T follicular helper cell (primary cell): ENCODE results near the gene PRAMEF13.
"Not testable (repeated sequence)": the region's sequence is repeated elsewhere in the genome, so short reads cannot be mapped to it uniquely, and the experiment has no call there.

Experiments
- DNase-seq: peaks from one replicate; pipeline ENCODE4 v3.0.0-alpha.2; 2020; ENCODE audit warnings: low read depth

Gene PRAMEF13

DNA sequence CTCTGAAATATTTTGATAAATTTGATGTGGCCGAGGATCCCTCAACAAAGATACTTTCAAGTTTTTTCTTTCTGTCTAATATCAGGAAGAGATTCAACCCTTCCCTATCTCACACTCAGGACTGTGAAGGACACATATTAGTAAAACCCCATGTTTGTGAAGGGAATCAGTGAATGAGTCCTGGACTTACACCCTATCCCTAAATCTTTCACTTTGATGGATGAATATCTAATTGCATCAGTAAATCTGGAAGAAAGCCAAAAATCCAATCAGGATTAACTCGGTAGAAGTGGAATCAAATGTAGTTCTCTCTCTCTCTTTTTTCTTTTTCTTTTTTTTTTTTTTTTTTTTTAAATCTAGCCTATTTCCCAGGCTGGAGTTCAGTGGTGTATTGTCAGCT lies 29.7 kb downstream of the PRAMEF13 start, which contains the start of gene PRAMEF9:
Gene PRAMEF9 (plus strand): TSS at position 301 of the 400 bp plus-strand sequence. CDS start 3,433 bp downstream, outside the sequence.
- DNase-seq, result not testable (repeated sequence)

DNA sequence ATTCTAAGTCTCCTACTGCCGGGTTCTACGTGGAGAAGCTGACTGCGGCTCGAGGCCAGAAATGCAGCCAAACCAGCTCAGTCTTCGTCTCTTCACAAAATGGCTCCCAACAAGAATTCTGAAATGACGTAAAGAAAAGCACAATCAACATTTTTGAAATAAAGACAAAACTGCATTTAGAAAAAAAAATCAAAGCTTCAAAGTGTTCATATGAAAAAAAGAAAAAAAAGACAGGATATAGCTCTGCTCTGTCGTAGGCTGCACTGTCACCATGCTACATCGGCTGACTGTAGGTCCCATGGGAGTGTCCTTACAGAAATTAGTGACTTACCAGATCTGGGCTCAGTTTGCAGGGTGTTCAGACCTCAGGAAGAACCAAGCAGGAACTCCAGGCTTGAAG lies 35.7 kb downstream of the PRAMEF13 start, which contains the start of gene HNRNPCL4:
Gene HNRNPCL4 (minus strand): TSS at position 101 of the 400 bp plus-strand sequence. CDS start 164 bp downstream, outside the sequence.
- not testable (repeated sequence) for DNase-seq

- DNase-seq, result not testable (repeated sequence)
These were observed 45.3 kb downstream of the PRAMEF13 start, which contains the start of gene PRAMEF26 for GRCh38 chr1:13155909-13156308. Gene PRAMEF26 (minus strand): TSS chr1:13156009. CDS start chr1:13153095, 2,914 bp downstream.
